Measurements from ENCODE around the gene OR5H15.
"Not testable (repeated sequence)": the region's sequence is repeated elsewhere in the genome, so short reads cannot be mapped to it uniquely, and the experiment has no call there.

Gene OR5H15

GRCh38 chr3:98166396-98166795, at the start of gene OR5H15:
Gene OR5H15 (plus strand): TSS chr3:98166696. CDS start chr3:98168700, 2,004 bp downstream.
- no peak for DNase-seq

- DNase-seq, result no peak
These were observed 36.1 kb upstream of the OR5H15 start, which contains the start of gene OR5H1 for GRCh38 chr3:98130421-98130820. Gene OR5H1 (plus strand): TSS chr3:98130721. CDS start chr3:98132698, 1,977 bp downstream.

GRCh38 chr3:98136631-98137030, 29.9 kb upstream of the OR5H15 start:
- DNase-seq, result no peak

GRCh38 chr3:98137826-98138557, 28.5 kb upstream of the OR5H15 start:
- DNase-seq, result not testable (repeated sequence)

GRCh38 chr3:98140531-98140930, 26.0 kb upstream of the OR5H15 start:
- DNase-seq, result no peak

- no peak for DNase-seq
These were observed 19.3 kb upstream of the OR5H15 start, which contains the start of gene OR5H14 for GRCh38 chr3:98147179-98147578. Gene OR5H14 (plus strand): TSS chr3:98147479. CDS start chr3:98149386, 1,907 bp downstream.

GRCh38 chr3:98148751-98149150, 17.7 kb upstream of the OR5H15 start:
- no peak for DNase-seq

- not testable (repeated sequence) for DNase-seq
These were observed 17.0 kb upstream of the OR5H15 start for GRCh38 chr3:98149456-98149855.

- DNase-seq, result no peak
These were observed 15.3 kb upstream of the OR5H15 start for GRCh38 chr3:98151241-98151640.

GRCh38 chr3:98171071-98171470, 4.6 kb downstream of the OR5H15 start:
- DNase-seq, result no peak

- DNase-seq, result no peak
These were observed 6.1 kb downstream of the OR5H15 start for GRCh38 chr3:98172621-98173020.

GRCh38 chr3:98180319-98180890, 13.9 kb downstream of the OR5H15 start:
- no peak for DNase-seq

GRCh38 chr3:98182196-98182595, 15.7 kb downstream of the OR5H15 start:
- DNase-seq, result no peak

- DNase-seq, result no peak
These were observed 18.7 kb downstream of the OR5H15 start for GRCh38 chr3:98185180-98185579.

- DNase-seq, result no peak
These were observed 22.0 kb downstream of the OR5H15 start for GRCh38 chr3:98188545-98188944.

GRCh38 chr3:98190911-98191310, 24.4 kb downstream of the OR5H15 start:
- not testable (repeated sequence) for DNase-seq

- not testable (repeated sequence) for DNase-seq
These were observed 29.8 kb downstream of the OR5H15 start for GRCh38 chr3:98196293-98196692.

GRCh38 chr3:98199020-98199419, 32.5 kb downstream of the OR5H15 start:
- no peak for DNase-seq

- no peak for DNase-seq
These were observed 42.7 kb downstream of the OR5H15 start for GRCh38 chr3:98209244-98209643.

- DNase-seq, result no peak
These were observed 46.8 kb downstream of the OR5H15 start for GRCh38 chr3:98213276-98213675.

- no peak for DNase-seq
These were observed 48.6 kb downstream of the OR5H15 start for GRCh38 chr3:98215051-98215450.
